H4 (cell line): ENCODE data around the gene CACNA1B. TPM values are rescaled to one million over a fixed set of nuclear protein-coding genes. Genes with fewer than 3 reads are reported as not detected.

Experiments
- DNase-seq: peaks from one replicate; pipeline ENCODE4 v3.0.0-alpha.2; 2015; ENCODE audit warnings: low spot score
- total RNA-seq: library from RNA; depleted of rRNA; stranded (reverse); fragments of >200 nt; shearing (Covaris generic); gene quantifications from 2 replicates; pipeline ENCODE4 v1.2.3, GENCODE V29; 2014

Gene CACNA1B
- total RNA-seq, 1 experiment from 2014 or later = not detected

DNA sequence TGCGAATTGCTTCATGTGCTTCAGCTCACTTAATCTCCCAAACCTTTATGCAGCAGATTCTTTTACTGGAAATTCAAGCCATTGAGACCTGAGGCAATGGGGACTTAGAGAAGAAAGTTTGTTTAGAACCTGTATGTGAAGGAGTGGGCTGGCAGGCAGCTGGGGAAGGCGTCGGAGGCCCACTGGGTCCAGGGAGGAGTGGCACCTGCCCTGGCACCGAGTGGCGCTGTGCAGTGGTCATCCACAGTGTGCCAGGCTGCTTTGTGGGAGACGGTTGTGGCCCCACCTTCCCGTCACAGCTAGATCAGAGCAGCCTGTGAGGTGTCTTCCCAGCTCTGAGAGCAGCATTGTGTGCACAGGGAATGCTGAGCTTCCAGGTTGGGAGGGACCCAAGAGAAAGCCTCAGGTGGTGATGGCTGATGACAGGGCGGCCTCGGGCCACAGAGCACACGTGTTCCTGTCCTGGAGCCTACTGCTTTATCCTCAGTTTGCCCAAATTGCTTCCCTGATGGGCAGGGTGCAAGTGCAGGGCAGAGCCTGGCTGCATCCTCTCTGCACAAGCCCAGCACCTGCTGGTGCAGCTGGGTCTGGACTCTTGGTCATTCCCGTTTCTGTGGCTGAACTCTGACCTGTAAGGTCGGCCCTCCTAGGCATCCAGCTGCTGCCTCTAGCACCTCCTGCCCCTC, 175.2 kb downstream of the CACNA1B start:
- DNase-seq = no peak

- DNase-seq = no peak
Measured at GRCh38 chr9:138053321-138053868, 175.8 kb downstream of the CACNA1B start.

- no peak for DNase-seq
Measured at GRCh38 chr9:138053996-138054752, 176.6 kb downstream of the CACNA1B start.

GRCh38 chr9:138057726-138058125, 180.1 kb downstream of the CACNA1B start:
- DNase-seq = no peak

DNA sequence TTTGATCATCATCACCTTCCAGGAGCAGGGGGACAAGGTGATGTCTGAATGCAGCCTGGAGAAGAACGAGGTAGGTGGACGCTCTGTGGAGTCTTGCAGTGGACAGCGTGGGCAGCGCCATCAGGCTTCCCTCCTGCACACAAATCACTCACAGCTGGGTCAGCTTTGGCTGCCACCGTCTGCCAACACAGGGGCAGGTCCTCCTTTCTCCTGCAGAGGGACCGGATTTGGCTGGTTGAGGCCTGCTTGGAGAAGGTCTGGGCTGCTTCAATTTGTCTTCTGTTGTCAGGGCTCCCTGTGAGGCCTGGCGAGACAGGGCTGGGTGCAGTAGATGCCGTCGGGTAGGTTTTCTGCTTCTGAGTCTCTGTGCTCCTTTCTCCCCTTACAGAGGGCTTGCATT, 180.6 kb downstream of the CACNA1B start:
- no peak for DNase-seq

- no peak for DNase-seq
Measured at GRCh38 chr9:138059196-138059595, 181.6 kb downstream of the CACNA1B start.

DNA sequence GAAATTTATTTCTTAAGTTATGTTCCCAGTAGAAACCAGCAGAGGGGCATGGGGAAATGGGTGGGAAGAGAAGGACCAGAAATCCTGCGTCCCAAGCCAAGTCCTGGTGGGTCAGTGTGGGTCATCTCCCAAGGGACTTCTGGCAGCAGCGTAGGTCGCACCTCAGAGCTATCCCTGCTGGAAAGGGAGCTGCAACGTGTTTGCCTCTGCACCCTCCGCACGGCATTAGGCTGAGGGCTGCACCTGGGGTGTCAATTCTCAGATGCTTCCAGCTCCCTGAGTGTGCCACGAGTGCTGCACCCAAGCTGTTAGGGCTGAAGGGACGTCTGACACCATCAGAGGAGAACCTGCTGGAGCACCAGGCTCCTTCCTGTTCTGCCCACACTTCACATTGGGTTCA, 182.8 kb downstream of the CACNA1B start:
- no peak for DNase-seq

GRCh38 chr9:138060881-138061280, 183.3 kb downstream of the CACNA1B start:
- DNase-seq = no peak

DNA sequence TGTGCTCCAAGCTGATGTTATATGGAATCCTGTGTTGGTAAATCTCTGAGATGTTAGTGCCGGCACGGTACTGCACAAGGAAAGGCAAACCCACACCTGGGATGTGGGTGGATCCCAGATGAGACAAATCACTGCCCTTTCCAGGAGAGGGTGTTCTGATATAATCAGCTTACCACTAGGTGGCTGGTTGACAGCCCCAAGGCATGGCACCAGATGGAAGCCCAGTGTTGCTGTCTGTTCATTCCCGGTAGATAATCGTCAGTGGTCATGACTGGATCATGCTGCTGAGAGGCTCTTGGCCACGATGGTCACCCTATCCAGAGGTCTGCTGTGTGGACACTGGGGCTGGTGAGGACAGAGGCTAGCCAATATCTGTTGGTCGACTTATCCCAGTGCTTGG, 184.0 kb downstream of the CACNA1B start:
- no peak for DNase-seq

- no peak for DNase-seq
Measured at GRCh38 chr9:138062196-138062595, 184.6 kb downstream of the CACNA1B start.

GRCh38 chr9:138063033-138063432, 185.5 kb downstream of the CACNA1B start:
- no peak for DNase-seq

- DNase-seq = no peak
Measured at GRCh38 chr9:138063785-138064184, 186.2 kb downstream of the CACNA1B start.

DNA sequence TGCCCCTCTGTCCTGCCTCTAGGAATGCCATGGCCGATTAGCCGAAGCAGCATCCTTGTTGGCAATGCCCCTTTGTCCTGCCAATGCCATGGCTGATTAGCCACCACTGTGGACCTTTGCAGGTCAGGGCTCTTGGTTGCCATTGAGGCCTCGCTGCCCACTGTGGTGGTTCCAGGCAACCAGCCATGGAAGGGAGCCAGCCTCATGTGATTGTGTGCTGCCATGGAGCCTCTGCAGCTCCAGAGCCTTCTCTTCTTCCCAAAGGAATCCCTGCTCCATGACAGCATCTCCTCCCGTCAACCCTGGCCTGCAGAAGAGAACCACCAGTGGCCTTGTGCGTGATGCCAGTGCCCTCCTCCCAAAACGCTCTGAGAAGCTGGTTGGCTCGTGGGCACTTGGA, 187.0 kb downstream of the CACNA1B start:
- DNase-seq = no peak

- no peak for DNase-seq
Measured at GRCh38 chr9:138065287-138065686, 187.7 kb downstream of the CACNA1B start.

DNA sequence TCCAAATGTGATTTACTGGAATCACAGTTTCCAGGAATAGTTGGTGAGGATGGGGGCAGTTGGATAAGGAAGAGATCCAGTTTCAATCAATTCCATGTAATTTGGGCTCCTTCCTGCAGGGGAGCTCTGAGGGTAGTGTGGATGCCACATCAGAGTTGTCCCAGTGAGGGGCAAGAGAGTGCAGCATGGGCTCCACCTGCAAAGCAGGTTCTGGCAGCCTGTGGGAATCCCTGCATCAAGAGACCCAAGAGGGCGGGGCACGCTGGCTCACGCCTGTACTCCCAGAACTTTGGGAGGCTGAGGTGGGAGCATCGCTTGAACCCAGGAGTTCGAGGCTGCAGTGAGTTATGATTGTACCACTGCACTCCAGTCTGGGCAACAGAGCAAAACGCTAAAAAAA, 188.5 kb downstream of the CACNA1B start:
- no peak for DNase-seq

DNA sequence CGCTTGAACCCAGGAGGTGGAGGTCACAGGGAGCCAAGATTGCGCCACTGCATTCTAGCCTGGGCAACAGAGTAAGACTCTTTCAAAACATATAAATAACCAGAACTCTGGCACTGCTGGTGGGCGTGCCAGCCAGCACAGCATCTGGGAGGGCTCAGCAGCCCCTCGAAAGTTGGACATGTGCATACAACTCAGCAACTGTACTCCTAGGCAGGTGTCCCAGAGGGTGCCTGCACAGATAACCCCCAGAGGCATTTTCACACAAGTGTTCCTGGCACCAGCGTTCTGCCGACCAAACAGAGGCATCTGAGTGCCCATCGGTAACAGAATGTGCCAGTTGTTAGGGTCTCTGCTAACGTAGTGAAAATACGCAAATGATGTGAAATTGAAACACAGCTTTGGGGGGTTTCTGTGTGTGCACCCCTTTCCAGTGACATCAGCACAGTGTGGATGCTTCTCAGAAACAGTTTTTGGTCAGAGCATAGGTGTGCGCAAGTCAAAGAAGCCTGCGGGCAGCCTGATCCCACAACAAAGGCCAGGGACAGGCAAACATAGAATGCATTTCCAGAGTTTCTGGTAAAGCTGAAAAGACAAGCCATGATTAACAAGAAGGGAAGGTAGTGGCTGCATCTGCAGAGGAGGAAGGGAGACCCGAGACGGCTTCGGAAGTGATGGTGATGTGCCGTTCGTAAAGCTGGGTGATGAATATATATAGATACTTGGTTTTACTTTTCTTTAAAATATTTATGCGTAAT, 190.2 kb downstream of the CACNA1B start:
- no peak for DNase-seq

DNA sequence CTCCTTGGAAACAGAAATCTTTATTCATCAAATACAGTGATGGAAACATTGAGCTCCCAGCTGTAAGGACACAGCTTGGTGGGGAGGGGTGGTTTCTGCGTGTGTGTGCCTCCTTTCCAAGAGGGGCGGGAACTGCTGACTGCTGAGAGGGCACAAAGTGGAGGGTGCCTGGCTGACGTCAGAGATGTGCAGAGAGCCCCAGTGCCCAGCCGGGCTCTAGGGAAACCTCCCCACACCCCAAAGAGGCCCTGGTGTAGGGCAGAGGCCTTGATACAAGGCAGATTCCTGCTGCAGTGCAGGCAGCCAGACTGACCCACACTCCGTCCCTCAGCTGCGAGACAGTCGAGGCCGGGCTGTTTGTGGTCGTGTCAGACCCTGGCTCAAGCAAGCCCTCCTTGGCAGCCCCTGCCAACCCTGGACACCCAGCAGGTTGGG, 191.0 kb downstream of the CACNA1B start:
- DNase-seq = no peak

GRCh38 chr9:138069731-138070456, 192.3 kb downstream of the CACNA1B start:
- no peak for DNase-seq

GRCh38 chr9:138070815-138071214, 193.2 kb downstream of the CACNA1B start:
- no peak for DNase-seq

- no peak for DNase-seq
Measured at GRCh38 chr9:138071292-138071691, 193.7 kb downstream of the CACNA1B start.

DNA sequence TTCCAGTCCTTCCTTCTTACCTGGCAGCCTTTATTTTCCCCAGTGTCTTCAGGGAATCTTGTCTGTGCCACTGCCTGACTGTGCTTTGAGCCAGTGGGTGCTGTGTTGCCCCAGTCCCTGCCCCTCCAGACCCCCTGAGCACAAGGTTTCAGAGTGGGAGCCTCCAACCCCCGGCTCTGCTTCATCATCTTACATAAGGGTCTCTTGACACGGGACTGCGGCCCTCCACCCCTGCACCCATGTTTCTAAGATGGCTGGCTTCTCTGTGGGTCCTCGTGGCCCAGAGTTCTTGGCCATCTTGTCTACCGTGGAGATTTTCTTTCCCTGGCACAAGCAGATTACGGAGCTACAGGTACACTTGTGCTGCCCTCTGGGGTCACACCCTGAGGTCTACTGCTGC, 194.1 kb downstream of the CACNA1B start:
- DNase-seq = no peak
